ENCODE data around the gene ANTXR1.

GRCh38 chr2:69096326-69097095 lies 83.5 kb downstream of the ANTXR1 start:
- TF ChIP-seq CTCF (IDR thresholded peaks at IDR 0.05) = no peak
- no peak for TF ChIP-seq POLR2A (IDR thresholded peaks at IDR 0.05)
